Ascending aorta (tissue), 2 donors: ENCODE results near the gene KRIT1. TPM values are rescaled to one million over a fixed set of nuclear protein-coding genes. Genes with fewer than 3 reads are reported as not detected.

Experiments used
- DNase-seq, 2 donors: peaks; one replicate each; pipeline ENCODE4 v3.0.0-alpha.2; 2019; ENCODE audit warnings: low spot score in 2 of 2
- H3K27ac ChIP-seq, 2 donors: fragments of 200-600 bp; sonication (generic); one replicate each; pipeline ENCODE4 v1.5.1; 2016 to 2017; ENCODE audit warnings: mild to moderate bottlenecking in 1 of 2
- H3K27me3 ChIP-seq: fragments of 200-600 bp; sonication (generic); one replicate; pipeline ENCODE4 v1.5.1; 2017
- H3K36me3 ChIP-seq, 2 donors: fragments of 200-600 bp; sonication (generic); one replicate each; pipeline ENCODE4 v1.5.1; 2016
- H3K4me1 ChIP-seq, 2 donors: fragments of 200-600 bp; sonication (generic); one replicate each; pipeline ENCODE4 v1.5.1; 2016 to 2017; ENCODE audit warnings: mild to moderate bottlenecking in 1 of 2
- H3K4me3 ChIP-seq, 2 donors: fragments of 200-600 bp; sonication (generic); one replicate each; pipeline ENCODE4 v1.5.1; 2016 to 2017; ENCODE audit warnings: mild to moderate bottlenecking in 1 of 2
- H3K9me3 ChIP-seq, 2 donors: fragments of 200-600 bp; sonication (generic); one replicate each; pipeline ENCODE4 v1.5.1; 2016
- intact Hi-C: fragments of 100-400 bp; cut with DNase I; formaldehyde crosslinking; loops from one replicate; pipeline ENCODE4 v1.15.1; 2023
- total RNA-seq: library from RNA; depleted of rRNA; stranded (reverse); fragments of >200 nt; gene quantifications from one replicate; pipeline ENCODE4 v1.1.0, GENCODE V29; 2016
- TF ChIP-seq, protein P1 (sequence below), 3 experiments: fragments of 200-600 bp in 2 of 3; fragments of 450-650 bp in 1 of 3; sonication (generic) in 2 of 3; IDR thresholded peaks; one replicate each; pipeline ENCODE4 v1.5.1; 2016 to 2019; ENCODE audit warnings: antibody characterized with exemption in 3 of 3, mild to moderate bottlenecking in 1 of 3, moderate library complexity in 1 of 3

KRIT1 gene
- total RNA-seq, 1 donor from 2014 or later, result 66.1 TPM

DNA sequence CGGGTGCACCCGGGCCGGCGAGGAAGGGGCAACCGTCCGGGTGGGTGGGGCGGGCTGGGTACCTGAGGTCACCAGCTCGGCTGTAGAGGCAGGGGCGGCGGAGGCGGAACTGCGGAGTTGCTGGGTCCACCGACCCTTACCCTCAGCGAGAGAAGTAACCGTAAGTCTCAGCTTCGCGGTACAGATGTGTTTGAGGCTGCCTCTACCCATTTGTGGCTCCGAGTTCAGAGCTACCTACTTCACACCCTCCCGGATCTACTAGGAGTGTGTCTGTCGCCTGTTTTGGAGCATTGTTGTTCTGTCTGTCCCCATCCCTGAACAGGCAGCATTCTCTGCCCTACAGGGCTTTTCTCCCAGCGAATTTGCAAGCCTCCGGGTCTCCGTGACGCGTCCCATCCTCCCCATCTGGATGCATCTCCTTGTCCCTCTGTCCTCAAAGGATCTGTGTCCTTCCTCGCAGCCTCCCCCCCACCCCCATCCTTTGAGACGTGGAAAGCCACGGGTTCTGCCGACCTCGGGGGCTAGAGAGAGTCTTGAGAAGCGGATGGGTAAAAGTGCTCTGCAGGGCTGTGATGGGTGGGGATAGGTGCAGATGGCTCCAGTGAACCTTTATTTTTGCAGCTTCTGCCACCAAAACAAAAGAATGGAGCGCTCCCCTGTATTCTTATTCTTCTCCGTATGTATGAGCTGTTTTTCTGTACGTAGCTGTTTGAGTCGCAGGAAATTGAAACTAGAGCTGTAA lies 817 bp upstream of the KRIT1 start:
- Histone ChIP-seq H3K4me1 (peaks cover 0 to 25% of the 10 kb centered on the region in 2 donors), H3K27me3 (no peaks in the 10 kb centered on the region), H3K36me3 (no peaks in the 10 kb centered on the region), H3K4me3 (peak overlapping the region; percentile 80 to 99), H3K27ac (peak overlapping the region; percentile 90 to 94), H3K9me3 (no peaks in the 10 kb centered on the region)
- DNase-seq, result no peak
- TF ChIP-seq, protein P1, sequence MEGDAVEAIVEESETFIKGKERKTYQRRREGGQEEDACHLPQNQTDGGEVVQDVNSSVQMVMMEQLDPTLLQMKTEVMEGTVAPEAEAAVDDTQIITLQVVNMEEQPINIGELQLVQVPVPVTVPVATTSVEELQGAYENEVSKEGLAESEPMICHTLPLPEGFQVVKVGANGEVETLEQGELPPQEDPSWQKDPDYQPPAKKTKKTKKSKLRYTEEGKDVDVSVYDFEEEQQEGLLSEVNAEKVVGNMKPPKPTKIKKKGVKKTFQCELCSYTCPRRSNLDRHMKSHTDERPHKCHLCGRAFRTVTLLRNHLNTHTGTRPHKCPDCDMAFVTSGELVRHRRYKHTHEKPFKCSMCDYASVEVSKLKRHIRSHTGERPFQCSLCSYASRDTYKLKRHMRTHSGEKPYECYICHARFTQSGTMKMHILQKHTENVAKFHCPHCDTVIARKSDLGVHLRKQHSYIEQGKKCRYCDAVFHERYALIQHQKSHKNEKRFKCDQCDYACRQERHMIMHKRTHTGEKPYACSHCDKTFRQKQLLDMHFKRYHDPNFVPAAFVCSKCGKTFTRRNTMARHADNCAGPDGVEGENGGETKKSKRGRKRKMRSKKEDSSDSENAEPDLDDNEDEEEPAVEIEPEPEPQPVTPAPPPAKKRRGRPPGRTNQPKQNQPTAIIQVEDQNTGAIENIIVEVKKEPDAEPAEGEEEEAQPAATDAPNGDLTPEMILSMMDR (IDR thresholded peaks at IDR 0.05), result no peak
- intact Hi-C loops, result loop anchor here (1.0 to 10.0 kb wide), 2 partner anchors 281 to 302 kb away; partner anchors contain the start of gene AKAP9

DNA sequence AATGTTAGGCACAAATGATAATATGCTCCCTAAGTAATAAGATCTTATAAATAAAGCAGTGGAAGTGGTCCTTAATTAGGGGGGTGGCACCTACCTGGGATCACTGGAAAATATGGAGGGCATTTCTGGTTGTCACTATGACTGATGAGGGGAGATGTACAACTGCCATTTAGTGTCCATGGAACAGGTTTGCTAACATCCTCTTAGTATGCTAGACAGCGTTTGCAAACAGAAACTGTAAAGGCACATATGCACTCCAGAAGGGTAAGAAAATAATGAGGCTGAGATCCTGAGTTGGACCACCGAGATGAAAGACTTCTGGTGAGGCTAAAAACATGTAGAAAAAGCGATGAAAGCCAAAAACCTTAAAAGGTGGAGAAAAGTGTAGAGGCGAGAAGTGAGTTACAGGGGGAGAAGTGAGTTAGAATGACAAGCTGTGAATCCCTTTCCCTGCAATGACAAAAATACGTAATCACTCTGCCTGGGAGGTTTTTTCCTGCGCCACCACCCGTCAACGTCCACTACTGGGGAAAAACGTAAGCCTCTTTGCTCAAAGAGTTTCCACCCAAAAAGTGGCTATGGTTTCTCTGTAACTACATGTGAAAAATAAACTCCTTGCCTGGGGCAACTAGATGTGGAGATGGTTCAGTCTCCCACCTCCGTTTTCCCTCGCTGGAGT lies 767 bp downstream of the KRIT1 start:
- no peaks in the 10 kb centered on the region for H3K27me3 ChIP-seq
- H3K36me3 ChIP-seq, result peaks cover 9 to 15% of the 10 kb centered on the region in 2 donors
- intact Hi-C loops, result loop anchor here (1.0 to 10.0 kb wide), 3 partner anchors 111 to 300 kb away; partner anchors contain the start of genes AKAP9, CYP51A1 and GATAD1
- no peak for DNase-seq
- H3K27ac ChIP-seq, result peak overlapping the region; percentile 90 to 94
- peak overlapping the region; percentile 80 to 99 for H3K4me3 ChIP-seq
- TF ChIP-seq, protein P1 (IDR thresholded peaks at IDR 0.05), result no peak
- peaks cover 0 to 25% of the 10 kb centered on the region in 2 donors for H3K4me1 ChIP-seq
- no peaks in the 10 kb centered on the region for H3K9me3 ChIP-seq

DNA sequence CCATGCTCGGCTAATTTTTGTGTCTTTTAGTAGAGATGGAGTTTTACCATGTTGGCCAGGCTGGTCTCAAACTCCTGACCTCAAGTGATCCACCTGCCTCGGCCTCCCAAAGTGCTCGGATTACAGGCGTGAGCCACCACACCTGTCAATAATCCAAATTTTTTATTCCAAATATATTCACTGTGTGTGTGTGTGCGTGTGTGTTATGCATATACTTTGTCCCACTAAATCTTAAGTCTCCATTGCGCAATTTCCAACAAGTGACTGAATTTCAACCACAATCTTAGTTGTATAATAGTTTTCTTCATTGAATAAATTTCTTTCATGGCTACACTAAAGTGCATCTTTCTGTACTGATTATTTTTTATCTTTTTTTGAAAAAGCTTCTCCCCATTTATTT lies 2.7 kb downstream of the KRIT1 start:
- Histone ChIP-seq H3K4me3 (no peak overlapping the region), H3K36me3 (peaks cover 15 to 30% of the 10 kb centered on the region in 2 donors), H3K9me3 (no peaks in the 10 kb centered on the region), H3K27ac (no peak overlapping the region), H3K27me3 (no peaks in the 10 kb centered on the region), H3K4me1 (peaks cover 0 to 21% of the 10 kb centered on the region in 2 donors)
- no peak for DNase-seq
- TF ChIP-seq, protein P1 (IDR thresholded peaks at IDR 0.05), result no peak
- intact Hi-C loops, result loop anchor here (10.0 kb wide), 1 partner anchor 298 kb away; the partner anchor contains the start of gene AKAP9

DNA sequence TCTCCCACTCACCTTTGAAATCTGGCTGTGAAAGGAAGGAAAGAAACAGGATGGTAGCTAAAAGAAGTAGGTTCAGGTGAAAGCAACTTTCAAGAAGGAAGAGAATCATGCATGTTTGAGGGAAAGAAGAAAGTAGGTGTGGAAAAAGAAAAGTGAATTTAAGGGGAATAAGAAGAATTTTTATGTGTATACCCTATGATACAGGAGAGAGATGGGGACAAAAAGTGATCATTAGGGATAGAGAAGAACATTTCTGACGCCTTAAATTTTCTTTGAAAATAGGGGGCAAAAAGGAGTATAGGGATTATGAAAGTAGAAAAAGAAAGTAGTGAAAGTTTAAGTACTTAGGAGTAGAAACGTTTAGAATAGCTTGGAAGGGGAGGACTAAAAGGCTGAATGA lies 15.2 kb downstream of the KRIT1 start:
- Histone ChIP-seq H3K4me3 (no peak overlapping the region), H3K27me3 (no peaks in the 10 kb centered on the region), H3K4me1 (no peaks in the 10 kb centered on the region), H3K36me3 (peaks cover 47 to 71% of the 10 kb centered on the region in 2 donors), H3K27ac (no peak overlapping the region), H3K9me3 (no peaks in the 10 kb centered on the region)
- no peak for DNase-seq
- intact Hi-C loops, result no loop called here
- TF ChIP-seq, protein P1 (IDR thresholded peaks at IDR 0.05), result no peak

DNA sequence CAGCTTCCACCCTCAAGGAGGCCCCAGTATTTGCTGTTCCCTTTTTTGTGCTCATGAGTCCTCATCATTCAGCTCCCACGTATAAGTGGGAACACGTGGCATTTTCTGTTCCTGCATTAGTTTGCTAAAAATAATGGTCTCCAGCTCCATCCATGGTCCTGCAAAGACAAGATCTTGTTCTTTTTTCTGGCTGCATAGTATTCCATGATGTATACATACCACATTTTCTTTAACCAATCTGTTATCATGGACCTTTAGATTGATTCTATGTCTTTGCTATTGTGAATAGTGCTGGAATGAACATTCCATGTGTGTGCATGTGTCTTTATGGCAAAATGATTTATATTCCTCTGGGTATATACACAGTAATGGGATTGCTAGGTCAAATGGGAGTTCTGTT lies 17.0 kb downstream of the KRIT1 start:
- intact Hi-C loops, result no loop called here
- no peak overlapping the region for H3K27ac ChIP-seq
- H3K36me3 ChIP-seq, result peaks cover 43 to 71% of the 10 kb centered on the region in 2 donors
- H3K9me3 ChIP-seq, result no peaks in the 10 kb centered on the region
- no peak overlapping the region for H3K4me3 ChIP-seq
- TF ChIP-seq, protein P1 (IDR thresholded peaks at IDR 0.05), result no peak
- H3K27me3 ChIP-seq, result no peaks in the 10 kb centered on the region
- DNase-seq, result no peak
- no peaks in the 10 kb centered on the region for H3K4me1 ChIP-seq
